Gastrocnemius medialis (tissue), 4 donors: ENCODE measurements around the gene KPNA5. TPM values are rescaled to one million over a fixed set of nuclear protein-coding genes. Genes with fewer than 3 reads are reported as not detected.

Experiments
- ATAC-seq, 2 donors: fragments of 150-250 bp; one replicate each; pipeline ENCODE4 v1.9.1; 2016
- DNase-seq, 2 donors: peaks; one replicate each; pipeline ENCODE4 v3.0.0-alpha.2; 2019
- H3K27ac ChIP-seq, 4 donors: fragments of 200-600 bp; sonication (generic); 1 replicate in 1 of 4; 2 replicates in 3 of 4; pipeline ENCODE4 v1.5.1; 2016 to 2018; ENCODE audit warnings: mild to moderate bottlenecking in 2 of 4, moderate library complexity in 1 of 4
- H3K27me3 ChIP-seq, 3 donors: fragments of 200-600 bp; sonication (generic) in 2 of 3; 1 replicate in 1 of 3; 2 replicates in 2 of 3; pipeline versions ENCODE4 v1.5.1 to v1.6.0; 2016 to 2019; ENCODE audit warnings: mild to moderate bottlenecking in 1 of 3, moderate library complexity in 1 of 3
- H3K36me3 ChIP-seq, 2 donors: fragments of 200-600 bp; sonication (generic) in 1 of 2; one replicate each; pipeline ENCODE4 v1.5.1; 2017 to 2018
- H3K4me1 ChIP-seq, 2 donors: fragments of 200-600 bp; sonication (generic) in 1 of 2; one replicate each; pipeline ENCODE4 v1.5.1; 2016 to 2017; ENCODE audit warnings: mild to moderate bottlenecking in 2 of 2
- H3K4me3 ChIP-seq, 4 donors: fragments of 200-600 bp; sonication (generic) in 3 of 4; 1 replicate in 1 of 4; 2 replicates in 3 of 4; pipeline ENCODE4 v1.5.1; 2016 to 2019; ENCODE audit warnings: mild to moderate bottlenecking in 2 of 4
- H3K9me3 ChIP-seq, 3 donors: fragments of 200-600 bp; sonication (generic) in 2 of 3; 1 replicate in 1 of 3; 2 replicates in 2 of 3; pipeline ENCODE4 v1.5.1; 2016 to 2019
- CTCF ChIP-seq, 5 experiments: fragments of 450-650 bp in 3 of 5; fragments of 200-600 bp in 2 of 5; sonication (generic) in 2 of 5; IDR thresholded peaks in 4 of 5; conservative IDR thresholded peaks in 1 of 5; 1 replicate in 4 of 5; 2 replicates in 1 of 5; pipeline ENCODE4 v1.5.1; 2016 to 2019; ENCODE audit warnings: antibody characterized with exemption in 5 of 5, mild to moderate bottlenecking in 3 of 5, moderate library complexity in 3 of 5
- POLR2A ChIP-seq, 2 donors: fragments of 450-650 bp; IDR thresholded peaks; one replicate each; pipeline ENCODE4 v1.6.1; 2017; ENCODE audit warnings: antibody characterized with exemption in 2 of 2, mild to moderate bottlenecking in 2 of 2, moderate library complexity in 2 of 2
- in situ Hi-C, 4 donors: fragments of 200-750 bp; cut with MboI; loops; one replicate each; pipeline versions ENCODE4 v1.15.0 to v1.8.0; 2017; ENCODE audit warnings: low sequenced_read_pairs in 4 of 4
- intact Hi-C: fragments of 100-400 bp; cut with DNase I; formaldehyde crosslinking; loops from one replicate; pipeline ENCODE4 v1.15.1; 2023; ENCODE audit warnings: low total_unique reads
- total RNA-seq, 4 donors: library from RNA; depleted of rRNA; stranded (reverse); fragments of >200 nt; gene quantifications; one replicate each; pipeline versions ENCODE4 v1.1.0 to v1.2.3, GENCODE V29; 2016

The KPNA5 gene
- total RNA-seq, 4 donors from 2014 or later: 7.2 to 14.8 (median 12.9) TPM

DNA sequence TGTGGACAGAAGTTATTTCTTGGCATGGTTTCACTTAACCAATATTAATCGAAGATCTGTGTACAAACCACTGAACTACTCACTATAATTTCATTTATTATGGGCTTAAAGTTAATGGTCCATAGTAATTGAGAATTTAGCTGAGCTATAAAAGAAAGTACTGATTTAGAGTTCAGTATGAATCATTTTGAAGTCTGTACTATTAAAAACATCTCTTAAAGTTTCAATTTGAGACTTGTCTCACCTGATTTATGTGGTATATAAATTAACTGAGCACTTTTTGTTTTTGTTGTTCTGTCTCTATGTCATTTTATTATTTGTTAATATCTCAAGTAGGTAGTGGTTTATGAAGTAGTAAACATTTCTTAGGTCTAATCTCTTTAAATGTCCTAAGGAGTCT, 24.9 kb downstream of the KPNA5 start:
- intact Hi-C loops (no loop called here), in situ Hi-C loops (no loop called here)
- ATAC-seq: no peak
- no peak for DNase-seq
- Histone ChIP-seq H3K27ac (no peak overlapping the region), H3K9me3 (no peaks in the 10 kb centered on the region), H3K4me1 (peaks cover 5 to 9% of the 10 kb centered on the region in 2 donors), H3K4me3 (no peak overlapping the region), H3K36me3 (no peaks in the 10 kb centered on the region), H3K27me3 (no peaks in the 10 kb centered on the region)
- TF ChIP-seq CTCF (IDR thresholded peaks at IDR 0.05 in 4 of 5, conservative IDR thresholded peaks at IDR 0.05 in 1 of 5) (no peak), POLR2A (IDR thresholded peaks at IDR 0.05) (no peak)

DNA sequence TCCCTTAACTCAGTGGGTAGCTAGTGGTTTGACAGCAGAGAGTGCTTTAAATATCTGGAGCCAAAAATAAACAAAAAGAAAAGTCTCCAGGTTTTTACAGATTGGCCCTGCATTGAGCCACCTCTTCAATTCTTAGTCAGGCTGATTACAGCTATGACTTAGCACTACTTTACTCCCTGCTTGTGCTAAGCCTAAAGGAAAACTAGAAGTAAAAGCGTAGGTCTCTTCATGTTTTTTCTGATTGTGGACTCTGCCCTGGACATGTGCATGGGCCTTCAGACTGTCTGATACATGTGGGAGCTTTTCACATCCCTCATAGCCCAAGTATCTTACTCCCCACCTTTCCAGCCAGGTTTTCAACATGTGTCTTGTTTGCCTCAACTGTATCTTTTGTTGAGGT, 33.3 kb downstream of the KPNA5 start:
- no peak for DNase-seq
- TF ChIP-seq POLR2A (IDR thresholded peaks at IDR 0.05) (no peak), CTCF (IDR thresholded peaks at IDR 0.05 in 4 of 5, conservative IDR thresholded peaks at IDR 0.05 in 1 of 5) (no peak)
- Histone ChIP-seq H3K27me3 (no peaks in the 10 kb centered on the region), H3K4me3 (no peak overlapping the region), H3K36me3 (peaks cover 0 to 39% of the 10 kb centered on the region in 2 donors), H3K4me1 (no peaks in the 10 kb centered on the region), H3K27ac (no peak overlapping the region), H3K9me3 (no peaks in the 10 kb centered on the region)
- intact Hi-C loops (no loop called here), in situ Hi-C loops (no loop called here)
- no peak for ATAC-seq

DNA sequence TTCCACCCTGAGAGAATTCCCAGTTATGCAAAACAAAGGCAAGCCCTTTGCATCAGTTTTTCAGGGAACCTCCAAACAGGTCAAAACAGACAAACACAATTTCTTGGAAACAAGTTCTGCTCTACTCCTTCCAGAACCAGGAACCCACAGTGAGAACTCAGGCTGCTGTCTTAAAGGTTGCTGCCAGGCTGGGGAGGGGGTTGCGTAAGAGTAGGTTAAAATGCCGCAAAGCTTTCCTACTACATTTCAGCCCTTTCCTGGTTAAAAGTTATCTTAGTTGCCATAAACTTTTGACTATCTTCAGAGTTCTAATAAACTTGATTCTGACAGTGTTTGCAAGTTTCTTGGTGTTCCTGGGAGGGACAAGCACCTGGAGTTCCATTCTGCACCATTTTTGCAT, 33.8 kb downstream of the KPNA5 start:
- no peak overlapping the region for H3K27ac ChIP-seq
- intact Hi-C loops (no loop called here), in situ Hi-C loops (no loop called here)
- DNase-seq: no peak
- TF ChIP-seq CTCF (IDR thresholded peaks at IDR 0.05 in 4 of 5, conservative IDR thresholded peaks at IDR 0.05 in 1 of 5) (no peak), POLR2A (IDR thresholded peaks at IDR 0.05) (no peak)
- H3K4me1 ChIP-seq: no peaks in the 10 kb centered on the region
- H3K36me3 ChIP-seq: peaks cover 0 to 41% of the 10 kb centered on the region in 2 donors
- H3K9me3 ChIP-seq: no peaks in the 10 kb centered on the region
- ATAC-seq: no peak
- no peak overlapping the region for H3K4me3 ChIP-seq
- H3K27me3 ChIP-seq: no peaks in the 10 kb centered on the region

- no peak for ATAC-seq
- peaks cover 0 to 49% of the 10 kb centered on the region in 2 donors for H3K36me3 ChIP-seq
These were observed 45.9 kb downstream of the KPNA5 start for GRCh38 chr6:116726947-116727346.

More at GRCh38 chr6:116726947-116727346, 45.9 kb downstream of the KPNA5 start:
- no peak for DNase-seq
- TF ChIP-seq POLR2A (IDR thresholded peaks at IDR 0.05) (no peak), CTCF (IDR thresholded peaks at IDR 0.05 in 4 of 5, conservative IDR thresholded peaks at IDR 0.05 in 1 of 5) (no peak)
- in situ Hi-C loops: no loop called here
- intact Hi-C loops: no loop called here
- H3K4me3 ChIP-seq: no peak overlapping the region
- no peak overlapping the region for H3K27ac ChIP-seq
- no peaks in the 10 kb centered on the region for H3K9me3 ChIP-seq
- H3K4me1 ChIP-seq: no peaks in the 10 kb centered on the region
- no peaks in the 10 kb centered on the region for H3K27me3 ChIP-seq
